ENCODE results near the gene ZNF235.
"Not testable (repeated sequence)": the region's sequence is repeated elsewhere in the genome, so short reads cannot be mapped to it uniquely, and the experiment has no call there.

The ZNF235 gene

DNA sequence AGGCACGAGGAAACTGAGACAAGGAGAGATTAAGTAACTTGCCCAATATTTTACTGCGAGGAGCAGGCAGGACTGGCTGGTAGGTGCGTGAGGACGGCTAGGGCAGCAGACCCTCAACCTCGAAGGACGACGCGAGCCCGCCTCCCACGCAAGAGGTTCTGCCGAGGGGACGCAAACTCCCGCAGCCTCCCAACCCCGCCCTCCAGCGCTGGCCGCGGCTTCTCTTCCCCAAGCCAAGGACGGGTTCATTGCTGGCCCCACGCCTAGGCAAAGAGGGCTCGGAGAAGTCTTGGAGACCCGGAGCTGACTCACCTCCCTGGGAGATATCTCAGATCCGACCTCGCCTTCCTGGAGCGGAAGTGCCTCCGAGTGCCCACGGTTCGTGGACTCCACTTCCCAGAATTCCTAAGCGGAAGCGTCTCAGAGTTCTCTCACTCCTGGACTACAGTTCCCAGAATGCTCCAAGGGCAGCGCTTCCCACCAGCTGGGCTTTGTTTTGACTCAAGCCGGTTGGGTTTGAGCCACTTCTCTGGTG lies at the start of gene ZNF235:
ZNF235 (minus strand) TSS at position 367 of the 535 bp plus-strand sequence. CDS start 1,621 bp downstream, outside the sequence.
- peak; percentile 75 for FAIRE-seq
- peak; percentile 94 for DNase-seq (ENCODE audit: low spot score)

DNA sequence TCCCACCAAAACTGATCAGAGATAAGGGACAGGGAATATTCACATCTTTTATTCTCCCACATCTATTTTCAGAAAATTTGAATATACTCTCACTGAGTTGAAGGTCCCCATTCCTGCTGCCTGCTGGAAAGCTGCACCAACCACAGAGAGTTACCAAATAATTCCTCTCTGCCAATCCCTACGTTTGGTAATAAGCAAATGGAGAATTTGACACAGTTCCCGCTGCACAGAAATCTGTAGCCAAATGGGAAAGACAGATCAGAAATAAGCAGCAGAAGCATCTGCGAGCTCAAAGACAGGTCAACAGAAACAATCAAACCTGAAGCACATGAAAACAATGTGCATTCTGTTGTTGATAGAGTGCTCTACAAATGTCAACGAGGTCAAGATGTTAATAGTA lies 41.7 kb upstream of the ZNF235 start:
- FAIRE-seq (no peak), DNase-seq (ENCODE audit: low spot score) (no peak)

DNA sequence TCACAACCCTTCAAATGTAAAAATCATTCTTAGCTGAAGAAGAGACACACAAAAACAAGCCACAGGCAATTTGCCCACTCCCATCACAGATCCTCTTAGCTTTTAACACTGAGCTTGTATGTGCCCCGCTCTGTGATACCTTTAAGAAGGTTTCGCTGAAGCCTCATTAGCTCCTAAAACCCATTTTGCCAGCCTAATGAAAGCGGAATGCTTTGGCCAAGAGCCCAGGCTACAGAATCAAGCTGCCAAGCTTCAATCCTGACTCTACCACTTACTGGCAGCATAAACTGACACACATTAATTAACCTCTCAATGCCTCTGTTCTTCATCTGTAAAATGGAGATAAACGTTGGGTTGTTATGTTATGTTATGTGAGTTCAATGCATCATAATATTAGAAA lies 41.1 kb upstream of the ZNF235 start:
- no peak for FAIRE-seq
- DNase-seq (ENCODE audit: low spot score) = no peak

DNA sequence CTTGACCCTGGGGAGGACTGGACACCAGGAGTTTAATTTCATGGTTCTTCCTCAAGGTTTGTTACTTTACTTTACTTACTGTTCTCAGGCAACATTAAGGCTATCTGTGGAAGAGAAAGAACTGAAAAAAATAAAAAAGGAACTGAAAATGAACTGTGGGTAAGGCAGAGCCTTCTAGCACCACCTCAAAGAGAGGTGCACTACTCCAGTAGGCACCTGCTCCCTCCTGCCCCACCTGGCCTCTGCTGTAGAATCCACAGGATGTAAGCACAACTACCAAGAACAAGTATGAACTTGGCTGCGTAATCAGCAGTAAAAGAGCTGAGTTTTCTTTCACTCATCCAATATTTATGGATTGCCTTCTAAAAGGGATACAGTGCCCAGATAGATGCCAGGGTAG lies 39.4 kb upstream of the ZNF235 start:
- FAIRE-seq (no peak), DNase-seq (ENCODE audit: low spot score) (no peak)

DNA sequence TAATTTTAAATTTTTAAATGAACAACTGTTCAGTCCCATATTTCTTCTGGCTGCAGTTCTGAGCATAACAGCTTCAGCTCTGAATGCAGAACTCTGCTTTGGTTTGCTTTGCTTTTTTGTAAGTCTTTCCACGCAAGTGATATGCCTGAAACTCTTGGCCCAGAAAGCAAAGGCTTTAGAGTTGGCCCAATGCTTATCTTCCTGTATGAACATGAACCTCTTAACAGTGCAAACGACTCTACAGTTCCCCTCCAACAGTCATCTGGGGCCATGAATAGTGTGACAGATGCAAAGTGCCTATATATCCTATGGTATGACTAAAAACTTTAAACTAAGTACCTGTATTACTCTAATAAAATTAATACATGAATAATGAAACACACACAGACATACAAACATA lies 37.0 kb upstream of the ZNF235 start:
- DNase-seq (ENCODE audit: low spot score) = no peak
- FAIRE-seq = no peak

DNA sequence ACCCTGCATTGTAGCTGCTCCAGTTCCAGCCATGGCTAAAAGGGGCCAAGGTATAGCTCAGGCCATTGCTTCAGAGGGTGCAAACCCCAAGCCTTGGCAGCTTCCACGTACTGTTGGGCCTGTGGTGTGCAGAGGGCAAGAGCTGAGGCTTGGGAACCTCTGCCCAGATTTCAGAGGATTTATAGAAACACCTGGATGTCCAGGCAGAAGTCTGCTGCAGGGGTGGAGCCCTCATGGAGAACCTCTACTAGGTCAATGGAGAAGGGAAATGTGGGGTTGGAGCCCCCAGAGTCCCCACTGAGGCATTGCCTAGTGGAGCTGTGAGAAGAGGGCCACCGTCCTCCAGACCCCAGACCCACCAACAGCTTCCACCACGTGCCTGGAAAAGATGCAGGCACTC lies 29.8 kb upstream of the ZNF235 start:
- FAIRE-seq; DNase-seq (ENCODE audit: low spot score): not testable (repeated sequence)

DNA sequence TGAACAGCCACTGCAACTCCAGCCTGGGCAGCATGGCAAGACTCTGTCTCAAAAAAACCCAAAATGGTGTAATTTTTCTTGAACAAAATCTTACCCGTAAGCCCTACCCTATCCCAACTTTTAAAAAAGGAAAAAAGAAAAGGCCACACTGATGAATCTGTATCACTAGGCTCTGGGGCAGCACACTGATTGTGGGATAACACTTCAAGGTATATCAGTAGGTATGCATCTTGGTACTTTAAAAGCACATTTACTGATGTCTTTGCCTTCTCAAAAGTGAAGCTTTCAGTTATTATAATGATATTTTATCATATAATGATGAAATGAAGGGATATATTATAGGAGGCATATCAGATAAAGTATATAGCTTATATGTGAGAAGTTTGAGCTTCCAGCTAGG lies 27.3 kb upstream of the ZNF235 start:
- FAIRE-seq = no peak
- no peak for DNase-seq (ENCODE audit: low spot score)

DNA sequence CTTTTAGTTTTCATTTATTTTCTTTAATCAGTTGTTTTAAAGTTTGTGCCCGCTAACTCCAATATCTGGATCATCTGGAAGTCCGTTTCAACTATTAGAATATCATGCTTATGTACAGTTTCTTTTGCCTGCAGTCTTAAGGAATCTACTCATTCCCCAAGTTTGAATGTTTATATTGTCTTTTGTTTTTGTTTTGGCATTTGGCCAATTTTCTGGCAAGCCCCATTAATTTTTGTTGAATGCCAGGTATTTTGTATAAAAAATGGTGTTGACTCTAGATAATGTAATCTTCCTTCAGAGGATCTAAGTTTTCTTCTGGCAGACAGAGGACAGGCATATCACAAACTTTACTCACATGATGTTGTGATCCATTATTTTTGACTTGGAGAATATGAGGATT lies 11.1 kb upstream of the ZNF235 start:
- no peak for FAIRE-seq

DNA sequence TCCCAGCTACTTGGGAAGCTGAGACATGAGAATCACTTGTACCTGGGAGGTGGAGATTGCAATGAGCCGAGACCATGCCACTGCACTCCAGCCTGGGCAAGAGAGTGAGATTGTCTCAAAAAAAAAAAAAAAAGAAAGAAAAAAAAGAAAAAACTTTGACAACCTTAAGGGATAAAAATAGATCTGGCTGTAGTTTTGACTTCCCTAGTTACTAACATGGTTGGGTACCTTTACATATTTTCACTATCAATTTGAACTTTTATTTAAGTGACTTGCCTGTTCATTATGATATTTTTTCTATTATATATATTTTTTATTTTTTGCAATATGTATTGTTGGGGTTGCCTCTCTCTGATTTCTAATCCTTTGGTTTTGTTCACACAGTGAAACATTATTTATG lies 8.4 kb upstream of the ZNF235 start:
- DNase-seq (ENCODE audit: low spot score) (no peak), FAIRE-seq (no peak)

More for the DNA sequence above, 11.1 kb upstream of the ZNF235 start:
- DNase-seq (ENCODE audit: low spot score) = no peak

DNA sequence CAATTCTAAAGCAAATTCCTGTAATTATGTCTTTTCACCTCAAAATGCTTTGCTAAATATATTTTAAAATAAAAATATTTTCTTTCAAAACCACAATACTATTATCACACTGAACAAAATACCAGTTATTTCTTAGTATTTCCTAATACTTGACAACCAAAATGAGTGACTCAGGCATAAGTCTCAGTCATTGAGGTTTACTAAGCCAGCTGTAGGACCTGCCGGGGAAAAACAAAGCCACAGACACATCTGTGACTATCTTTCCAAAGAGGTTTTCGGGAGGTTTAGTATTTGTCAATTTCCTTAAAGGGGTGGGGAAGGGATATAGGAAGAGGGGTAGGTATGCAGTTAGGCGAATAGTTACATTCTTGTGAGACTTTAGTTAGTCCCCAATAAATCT lies 3.2 kb upstream of the ZNF235 start:
- DNase-seq (ENCODE audit: low spot score) = no peak

DNA sequence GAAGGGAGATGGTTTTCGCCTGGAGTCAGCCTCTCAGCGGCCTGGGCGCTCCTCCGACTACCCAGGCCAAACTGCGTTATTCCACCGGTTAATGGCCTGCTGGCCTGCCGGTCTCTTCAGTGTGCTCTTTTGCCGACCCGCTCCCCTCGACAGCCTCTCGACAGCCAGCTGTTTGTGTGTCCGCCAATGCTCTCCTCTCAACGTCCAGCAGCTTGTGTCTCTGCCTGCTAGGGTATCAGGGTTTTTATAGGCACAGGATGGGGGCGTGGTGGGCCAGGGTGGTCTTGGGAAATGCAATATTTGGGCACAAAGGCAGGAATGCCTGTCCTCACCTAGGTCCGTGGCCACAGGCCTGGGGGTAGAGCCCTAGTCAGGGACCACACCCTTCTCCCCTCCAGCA lies 1.5 kb upstream of the ZNF235 start:
- DNase-seq (ENCODE audit: low spot score) = no peak
- FAIRE-seq = no peak

More for the DNA sequence above, 3.2 kb upstream of the ZNF235 start:
- FAIRE-seq = no peak

DNA sequence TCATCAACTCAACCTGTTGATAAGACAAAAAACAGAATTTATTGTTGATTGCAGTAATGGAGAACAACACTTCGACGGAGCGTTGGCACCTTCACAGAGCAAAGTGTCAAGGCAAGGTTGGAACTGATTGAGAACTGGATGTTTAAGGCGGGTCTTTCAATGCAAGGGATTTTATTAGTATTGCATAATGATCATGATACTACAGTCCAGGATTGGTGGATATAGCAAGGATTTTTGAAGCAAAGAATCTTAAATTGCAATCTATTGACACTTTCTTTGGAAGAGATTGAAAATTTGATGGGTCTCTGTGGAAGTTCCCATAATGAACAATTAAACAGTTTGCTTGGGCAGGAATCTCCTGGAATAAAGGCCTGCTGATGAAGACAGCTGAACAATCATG lies 632 bp upstream of the ZNF235 start:
- FAIRE-seq = no peak
- no peak for DNase-seq (ENCODE audit: low spot score)

DNA sequence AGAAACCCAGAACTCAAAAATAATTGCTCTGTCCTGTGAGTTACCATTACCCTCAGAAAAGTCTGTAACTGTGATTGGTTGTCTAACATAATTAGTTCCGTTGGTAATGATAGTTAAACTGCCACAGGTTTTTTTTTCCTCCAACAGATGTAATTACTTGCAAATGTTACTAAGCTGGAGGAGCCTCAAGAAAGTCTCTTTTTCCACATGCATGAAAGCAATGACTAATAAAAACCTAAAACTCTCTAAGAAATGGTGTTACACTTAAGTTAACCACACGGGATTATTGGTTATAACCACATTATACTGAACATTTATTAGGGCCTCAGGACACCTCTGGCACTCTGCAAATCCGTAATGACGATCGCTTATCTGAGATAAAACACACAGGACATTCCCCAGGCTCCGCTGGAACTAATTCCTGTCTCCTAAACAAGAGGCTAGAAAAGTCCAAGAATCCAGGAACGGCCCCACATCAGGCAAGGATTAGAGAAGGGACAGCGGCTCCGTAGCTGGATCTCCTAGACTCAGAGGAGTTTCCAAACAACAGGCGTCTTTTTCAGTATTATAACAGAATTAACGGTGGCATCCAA lies 753 bp downstream of the ZNF235 start:
- DNase-seq (ENCODE audit: low spot score) (peak; percentile 29), FAIRE-seq (no peak)

DNA sequence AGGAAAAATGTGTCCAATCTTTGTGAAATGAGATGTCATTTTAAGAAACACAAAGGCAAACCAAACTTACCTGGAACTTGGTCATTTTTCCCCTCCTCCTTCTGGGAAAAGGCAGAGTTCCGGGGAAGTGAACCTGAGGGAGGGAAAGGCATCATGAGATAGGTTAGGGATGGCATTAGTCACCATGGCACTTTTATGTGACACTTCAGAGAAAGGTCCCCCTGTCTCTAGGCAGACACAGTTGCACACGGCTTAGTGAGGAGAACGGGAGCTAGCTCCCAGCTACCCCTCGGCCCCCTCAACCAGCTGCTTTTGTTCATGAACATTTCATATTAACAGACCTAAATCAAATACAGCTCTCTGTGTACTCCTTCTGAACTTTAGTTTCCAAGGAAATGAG lies 1.5 kb downstream of the ZNF235 start:
- no peak for DNase-seq (ENCODE audit: low spot score)
- FAIRE-seq = no peak

DNA sequence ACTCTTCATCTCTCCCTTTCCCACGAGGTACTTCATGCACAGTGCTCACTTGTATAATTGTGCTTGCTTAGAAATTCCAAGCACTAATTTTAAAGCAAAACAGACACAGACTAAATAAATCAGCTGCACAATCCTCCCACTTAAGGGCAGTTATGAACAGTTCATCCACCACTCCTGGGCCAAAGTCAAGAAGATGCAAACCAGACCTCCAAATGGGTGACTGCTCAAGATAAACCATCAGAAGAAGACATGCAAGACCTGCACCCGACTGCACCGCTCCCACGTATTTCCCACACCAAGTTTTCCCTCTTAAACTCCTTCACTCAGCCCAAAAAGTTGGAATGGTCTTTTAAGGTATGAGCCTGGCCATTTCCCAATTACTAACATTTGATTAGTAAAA lies 19.9 kb downstream of the ZNF235 start:
- FAIRE-seq (no peak), DNase-seq (ENCODE audit: low spot score) (no peak)

DNA sequence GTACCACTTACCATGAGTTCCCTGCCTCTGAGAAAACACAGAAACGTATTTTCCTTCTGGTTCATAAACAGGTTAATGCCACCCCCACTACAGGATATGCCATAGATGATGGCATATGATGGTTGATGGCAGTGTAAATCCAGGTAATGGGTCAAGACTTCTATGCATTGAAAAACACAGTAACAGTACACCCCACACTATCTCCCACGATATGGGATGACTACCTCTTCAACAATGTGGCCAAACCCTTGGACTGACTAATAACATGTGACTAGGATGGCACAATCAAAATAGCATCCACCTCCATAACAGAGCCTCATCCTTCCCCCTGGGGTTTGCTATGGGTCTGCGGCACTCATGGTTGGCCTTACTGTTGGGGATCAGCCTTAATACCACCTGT lies 22.0 kb downstream of the ZNF235 start:
- no peak for FAIRE-seq

DNA sequence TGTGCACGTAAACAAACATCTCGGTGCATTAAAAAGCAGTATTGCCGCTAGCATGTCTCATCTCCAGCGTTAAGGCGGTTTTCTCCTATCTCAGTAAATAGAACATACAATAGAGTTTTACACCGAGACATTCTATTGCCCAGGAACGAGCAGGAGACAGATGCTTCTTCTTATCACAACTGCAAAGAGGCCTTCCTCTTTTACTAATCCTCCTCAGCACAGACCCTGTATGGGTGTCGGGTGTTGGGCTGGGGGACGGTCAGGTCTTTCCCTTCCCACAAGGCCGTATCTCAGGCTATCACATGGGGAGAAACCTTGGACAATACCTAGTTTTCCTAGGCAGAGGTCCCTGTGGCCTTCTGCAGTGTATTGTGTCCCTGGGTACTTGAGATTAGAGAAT lies 23.9 kb downstream of the ZNF235 start:
- FAIRE-seq (no peak), DNase-seq (ENCODE audit: low spot score) (no peak)

More for the DNA sequence above, 22.0 kb downstream of the ZNF235 start:
- DNase-seq (ENCODE audit: low spot score) = no peak

DNA sequence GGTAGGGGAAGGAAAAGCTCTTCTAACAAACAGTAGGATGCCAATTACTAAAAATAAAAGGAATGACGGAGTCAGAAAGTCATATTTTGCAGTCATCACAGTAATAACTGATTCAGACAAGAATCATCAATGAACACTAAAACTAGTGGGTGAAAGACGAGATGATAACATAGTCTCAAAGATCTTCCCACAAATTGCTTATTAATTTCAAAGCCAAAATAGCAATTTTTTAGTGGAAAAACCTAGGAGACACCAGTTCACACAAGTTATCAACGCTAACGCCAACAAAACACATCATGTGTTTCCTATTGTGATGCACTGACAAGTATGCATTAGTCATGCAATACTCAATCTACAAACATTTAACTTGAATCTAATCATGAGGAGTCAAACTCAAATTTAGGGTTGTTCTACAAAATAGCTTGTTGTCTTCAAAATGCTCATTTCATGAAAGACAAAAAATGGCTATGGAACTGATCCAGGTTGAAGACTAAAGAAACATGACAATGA lies 26.6 kb downstream of the ZNF235 start:
- DNase-seq (ENCODE audit: low spot score) = no peak

DNA sequence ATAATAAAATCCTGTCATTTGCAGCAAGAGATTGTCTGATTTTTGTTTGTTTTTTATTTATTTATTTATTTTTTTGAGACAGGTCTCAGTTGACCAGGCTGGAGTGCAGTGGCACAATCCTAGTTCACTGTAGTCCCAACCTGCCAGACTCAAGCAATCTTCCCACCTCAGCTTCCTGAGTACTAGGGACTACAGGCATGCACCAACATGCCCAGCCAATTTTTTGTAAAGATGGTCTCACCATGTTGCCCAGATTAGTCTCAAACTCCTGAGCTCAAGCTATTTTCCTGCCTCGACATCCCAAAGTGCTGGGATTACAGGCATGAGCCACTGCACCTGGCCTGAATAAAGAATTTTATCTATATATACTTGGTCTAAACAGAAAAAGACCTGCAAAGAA lies 27.5 kb downstream of the ZNF235 start:
- DNase-seq (ENCODE audit: low spot score) = no peak
- no peak for FAIRE-seq

More for the DNA sequence above, 26.6 kb downstream of the ZNF235 start:
- no peak for FAIRE-seq

DNA sequence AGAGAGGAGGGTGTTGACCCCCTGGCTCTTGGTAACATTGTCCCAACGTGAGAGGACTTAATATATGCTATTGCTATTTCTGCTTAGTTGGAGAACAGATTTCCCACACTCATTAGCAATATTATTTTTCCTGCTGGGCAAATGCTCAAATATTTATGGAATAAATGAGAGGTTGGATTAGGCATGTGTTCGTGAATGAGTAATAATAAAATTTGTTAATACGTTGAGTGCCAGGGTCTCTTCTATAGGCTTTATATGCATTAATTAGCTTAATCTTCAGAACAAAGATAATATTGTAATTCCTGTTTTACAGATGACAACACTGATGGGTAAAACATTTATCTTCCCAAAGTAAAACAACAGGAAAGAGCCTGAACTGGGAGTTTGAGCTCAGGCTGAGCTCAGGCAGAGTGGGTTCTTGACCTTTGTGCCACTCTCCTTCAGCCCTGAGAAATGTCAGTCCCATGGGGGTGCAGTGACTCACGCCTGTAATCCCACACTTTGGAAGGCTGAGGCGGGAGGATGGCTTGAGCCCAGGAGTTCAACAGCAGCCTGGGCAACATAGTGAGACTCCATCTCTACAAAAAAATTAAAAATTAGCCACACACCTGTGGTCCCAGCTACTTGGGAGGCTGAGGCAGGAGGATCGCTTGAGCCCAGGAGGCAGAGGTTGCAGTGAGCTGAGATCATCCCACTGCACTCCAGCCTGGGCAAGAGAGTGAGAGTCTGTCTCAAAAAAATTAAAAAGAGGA lies 44.0 kb downstream of the ZNF235 start:
- DNase-seq (ENCODE audit: low spot score) (no peak), FAIRE-seq (no peak)

DNA sequence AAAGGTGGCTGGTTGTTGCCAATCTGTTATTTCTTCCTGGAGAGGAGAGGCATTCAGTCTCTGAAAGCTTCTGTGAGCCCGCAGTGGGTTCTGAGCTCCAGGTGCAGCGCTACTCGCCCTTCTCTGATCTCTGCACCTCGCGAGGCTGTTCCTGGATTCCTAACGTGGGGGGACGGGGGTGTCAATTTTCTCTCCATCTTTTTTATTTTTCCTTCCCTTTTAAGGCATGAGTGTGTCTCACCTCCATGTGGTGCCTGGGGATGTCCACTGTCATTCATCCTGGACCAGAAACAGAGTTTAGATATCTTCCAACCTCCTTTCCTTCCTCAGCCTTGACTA lies 44.5 kb downstream of the ZNF235 start:
- DNase-seq (ENCODE audit: low spot score) (no peak), FAIRE-seq (no peak)

DNA sequence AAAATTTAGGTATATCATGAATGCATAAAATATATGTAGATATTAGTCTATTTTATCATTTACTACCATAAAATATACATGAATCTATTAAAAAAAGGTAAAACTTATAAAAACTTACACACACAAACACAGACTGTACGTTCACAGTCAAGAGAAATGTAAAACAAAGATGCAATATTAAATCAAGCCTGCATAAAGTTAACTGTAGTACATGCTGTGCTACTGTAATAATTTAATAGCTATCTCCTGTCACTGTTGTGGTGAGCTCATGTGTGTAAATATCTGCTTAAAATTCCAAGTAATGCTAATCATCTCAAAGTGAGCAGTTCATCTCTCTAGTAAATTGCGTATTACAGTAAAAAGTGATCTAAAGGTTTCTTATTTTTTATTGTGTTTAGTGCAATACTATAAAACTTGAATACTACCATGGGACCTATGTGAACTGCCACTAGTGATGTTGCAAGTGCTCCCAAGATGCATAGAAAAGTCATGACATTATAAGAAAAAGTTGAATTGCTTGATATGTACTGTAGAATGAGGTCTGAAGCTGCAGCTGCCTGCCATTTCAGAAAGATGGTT lies 45.9 kb downstream of the ZNF235 start:
- no peak for FAIRE-seq

More for the DNA sequence above, 45.9 kb downstream of the ZNF235 start:
- DNase-seq (ENCODE audit: low spot score) = no peak
